ENCODE results near the gene LCP1. TPM values are rescaled to one million over a fixed set of nuclear protein-coding genes. Genes with fewer than 3 reads are reported as not detected.

LCP1 gene
- total RNA-seq, 2 donors from 2014 or later: 58.1 to 177 TPM

GRCh38 chr13:46082324-46082723, 99.7 kb downstream of the LCP1 start:
- intact Hi-C loops (cut with DNase I): no loop called here
- H3K4me1 ChIP-seq (replicated peaks): no peaks in the 10 kb centered on the region
- H3K36me3 ChIP-seq: no peaks in the 10 kb centered on the region
- TF ChIP-seq CTCF (IDR thresholded peaks at IDR 0.05) (no peak), POLR2AphosphoS5 (IDR thresholded peaks at IDR 0.05) (no peak)
- no peak overlapping the region for H3K27ac ChIP-seq
- no peak for DNase-seq (ENCODE audit: low spot score)
- H3K9me3 ChIP-seq: no peaks in the 10 kb centered on the region
- no peak overlapping the region for H3K4me3 ChIP-seq
- no peaks in the 10 kb centered on the region for H3K27me3 ChIP-seq (replicated peaks; ENCODE audit: insufficient read depth)
- WGBS: 94% methylated on average over 5 of the region's 5 CpGs

GRCh38 chr13:46079770-46080169, 102.2 kb downstream of the LCP1 start:
- Histone ChIP-seq H3K27me3 (replicated peaks; ENCODE audit: insufficient read depth) (no peaks in the 10 kb centered on the region), H3K27ac (no peak overlapping the region), H3K9me3 (no peaks in the 10 kb centered on the region), H3K4me1 (replicated peaks) (no peaks in the 10 kb centered on the region), H3K36me3 (no peaks in the 10 kb centered on the region), H3K4me3 (no peak overlapping the region)
- WGBS: 83% methylated on average over 2 of the region's 2 CpGs
- TF ChIP-seq POLR2AphosphoS5 (IDR thresholded peaks at IDR 0.05) (no peak), CTCF (IDR thresholded peaks at IDR 0.05) (no peak), POLR2A (IDR thresholded peaks at IDR 0.05) (no peak)
- no peak for DNase-seq (ENCODE audit: low spot score)
- intact Hi-C loops (cut with DNase I): no loop called here

GRCh38 chr13:46077265-46077664, 104.7 kb downstream of the LCP1 start:
- 75% methylated on average over 1 of the region's 1 CpG for WGBS
- Histone ChIP-seq H3K9me3 (no peaks in the 10 kb centered on the region), H3K27ac (no peak overlapping the region), H3K36me3 (no peaks in the 10 kb centered on the region), H3K27me3 (replicated peaks; ENCODE audit: insufficient read depth) (no peaks in the 10 kb centered on the region), H3K4me3 (no peak overlapping the region), H3K4me1 (replicated peaks) (no peaks in the 10 kb centered on the region)
- intact Hi-C loops (cut with DNase I): no loop called here
- no peak for DNase-seq (ENCODE audit: low spot score)
- TF ChIP-seq POLR2AphosphoS5 (IDR thresholded peaks at IDR 0.05) (no peak), CTCF (IDR thresholded peaks at IDR 0.05) (no peak), POLR2A (IDR thresholded peaks at IDR 0.05) (no peak)

- Histone ChIP-seq H3K27ac (no peak overlapping the region), H3K36me3 (no peaks in the 10 kb centered on the region), H3K4me1 (replicated peaks) (no peaks in the 10 kb centered on the region), H3K9me3 (no peaks in the 10 kb centered on the region), H3K4me3 (no peak overlapping the region), H3K27me3 (replicated peaks; ENCODE audit: insufficient read depth) (no peaks in the 10 kb centered on the region)
- no peak for TF ChIP-seq POLR2AphosphoS5 (IDR thresholded peaks at IDR 0.05)
- no peak for TF ChIP-seq POLR2A (IDR thresholded peaks at IDR 0.05)
- no peak for TF ChIP-seq CTCF (IDR thresholded peaks at IDR 0.05)
- 75% methylated on average over 3 of the region's 3 CpGs for WGBS
- DNase-seq (ENCODE audit: low spot score): no peak
- intact Hi-C loops (cut with DNase I): no loop called here
Measured at GRCh38 chr13:46076827-46077226, 105.2 kb downstream of the LCP1 start.

Small RNA genes within 50 kb of the gene (small RNA-seq; reads per million reads assigned to genes)
- 0 reads per million in 2 donors for gene RN7SL288P

Other genes with a start within 250 kb of the LCP1 start
- 10 to 100 TPM; 24.4 to 26.9 TPM for gene ZC3H13, start 129.4 kb downstream of the LCP1 start, total RNA-seq
- under 1 TPM in 1 of 2 donors, not detected in 1; 0.85 TPM for gene CPB2, start 77.1 kb downstream of the LCP1 start, total RNA-seq
- 1 to 10 TPM; 1.0 to 1.7 TPM for gene LRRC63, start 29.8 kb upstream of the LCP1 start, total RNA-seq
- gene RUBCNL, start 205.1 kb upstream of the LCP1 start, total RNA-seq: 1 to 10 TPM in 1 of 2 donors, under 1 TPM in 1; 0.59 to 9.9 TPM

Data from prostate gland (tissue), 2 donors.